Spleen (tissue), 7 donors: ENCODE measurements around the gene TNP2.

Source experiments
- POLR2A ChIP-seq, 3 donors: fragments of 450-650 bp; IDR thresholded peaks; one replicate each; pipeline ENCODE4 v1.5.1; 2017; ENCODE audit warnings: antibody characterized with exemption in 3 of 3, mild to moderate bottlenecking in 1 of 3
- TF ChIP-seq, protein P1 (sequence below), 11 experiments: fragments of 200-600 bp in 7 of 11; fragments of 450-650 bp in 4 of 11; sonication (generic) in 4 of 11; IDR thresholded peaks in 8 of 11; conservative IDR thresholded peaks in 3 of 11; 1 replicate in 7 of 11; 2 replicates in 4 of 11; pipeline versions ENCODE4 v1.4.0 to v1.8.0; 2016 to 2021; ENCODE audit warnings: antibody characterized with exemption in 11 of 11, inconsistent platforms in 4 of 11, mild to moderate bottlenecking in 1 of 11
- donor health status: DM: no; HTN: no; CAD: no; lungs with moderate emphysema.
- donor health status: DM: no; HTN: no; CAD: no.
- donor health status: DM: no; HTN: no; CAD: no.

DNA sequence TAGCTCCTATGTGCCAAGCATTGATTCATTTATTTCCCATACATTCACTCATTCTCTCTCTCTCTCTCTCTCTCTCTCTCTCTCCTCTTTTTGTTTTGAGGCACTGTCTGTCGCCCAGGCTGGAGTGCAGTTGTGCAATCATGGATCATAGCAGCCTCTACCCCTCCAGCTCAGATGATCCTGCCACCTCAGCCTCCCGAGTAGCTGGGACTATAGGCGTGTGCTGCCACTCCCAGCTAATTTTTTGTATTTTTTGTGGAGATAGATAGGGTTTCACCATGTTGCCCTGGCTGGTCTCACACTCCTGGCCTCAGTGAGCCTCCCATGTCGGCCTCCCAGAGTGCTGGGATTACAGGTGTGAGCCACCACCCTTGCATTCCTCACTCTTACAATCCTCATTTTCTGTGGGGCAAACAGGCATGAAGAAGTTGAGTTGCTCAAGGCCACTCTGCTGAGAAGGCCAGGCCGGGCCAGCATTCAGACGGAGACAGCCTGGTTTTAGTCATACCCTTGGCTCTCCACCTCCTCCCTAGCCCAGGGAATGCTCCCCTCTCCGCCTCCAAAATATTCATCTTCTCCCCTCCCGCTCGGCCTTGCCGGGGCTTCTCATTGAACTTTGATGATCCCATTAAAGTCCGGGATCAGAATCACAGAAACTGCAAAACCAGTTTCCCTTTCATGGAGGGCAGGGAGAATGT is 7.9 kb upstream of the TNP2 start:
- no peak for TF ChIP-seq POLR2A (IDR thresholded peaks at IDR 0.05)
- TF ChIP-seq, protein P1, sequence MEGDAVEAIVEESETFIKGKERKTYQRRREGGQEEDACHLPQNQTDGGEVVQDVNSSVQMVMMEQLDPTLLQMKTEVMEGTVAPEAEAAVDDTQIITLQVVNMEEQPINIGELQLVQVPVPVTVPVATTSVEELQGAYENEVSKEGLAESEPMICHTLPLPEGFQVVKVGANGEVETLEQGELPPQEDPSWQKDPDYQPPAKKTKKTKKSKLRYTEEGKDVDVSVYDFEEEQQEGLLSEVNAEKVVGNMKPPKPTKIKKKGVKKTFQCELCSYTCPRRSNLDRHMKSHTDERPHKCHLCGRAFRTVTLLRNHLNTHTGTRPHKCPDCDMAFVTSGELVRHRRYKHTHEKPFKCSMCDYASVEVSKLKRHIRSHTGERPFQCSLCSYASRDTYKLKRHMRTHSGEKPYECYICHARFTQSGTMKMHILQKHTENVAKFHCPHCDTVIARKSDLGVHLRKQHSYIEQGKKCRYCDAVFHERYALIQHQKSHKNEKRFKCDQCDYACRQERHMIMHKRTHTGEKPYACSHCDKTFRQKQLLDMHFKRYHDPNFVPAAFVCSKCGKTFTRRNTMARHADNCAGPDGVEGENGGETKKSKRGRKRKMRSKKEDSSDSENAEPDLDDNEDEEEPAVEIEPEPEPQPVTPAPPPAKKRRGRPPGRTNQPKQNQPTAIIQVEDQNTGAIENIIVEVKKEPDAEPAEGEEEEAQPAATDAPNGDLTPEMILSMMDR (IDR thresholded peaks at IDR 0.05 in 8 of 11, conservative IDR thresholded peaks at IDR 0.05 in 3 of 11), result no peak
